Panc1 (cell line): ENCODE measurements around the gene MAPK14. TPM values are rescaled to one million over a fixed set of nuclear protein-coding genes. Genes with fewer than 3 reads are reported as not detected.

Source experiments
- ATAC-seq: fragments of 200-7000 bp; cut with Tn5 transposase; 2 replicates; pipeline ENCODE4 v1.9.1; 2020; ENCODE audit warnings: mild to moderate bottlenecking, moderate library complexity
- BruUV-seq: library from RNA; stranded (reverse); fragments of 400-500 nt; replicated peaks from 2 replicates; lab custom pipeline; 2021; lab: Mats Ljungman, UMichigan
- CTCF ChIA-PET: fragments of 300-600 bp; sonication (Branson Sonifier 250); formaldehyde crosslinking; loops from one replicate; lab custom pipeline; 2022; ENCODE audit warnings: antibody characterized with exemption; lab: Charles Lee
- POLR2A ChIA-PET: fragments of 300-600 bp; sonication (Branson Sonifier 250); formaldehyde crosslinking; loops from one replicate; lab custom pipeline; 2022; ENCODE audit warnings: antibody characterized with exemption; lab: Charles Lee
- DNase-seq: peaks from one replicate; pipeline ENCODE4 v3.0.0-alpha.2; 2010; ENCODE audit warnings: low read depth, low spot score
- H3K27ac ChIP-seq: 2 replicates; pipeline ENCODE4 v1.5.1; 2011; ENCODE audit warnings: mild to moderate bottlenecking, low read length, inconsistent platforms
- H3K27me3 ChIP-seq: fragments of 200-500 bp; sonication (Bioruptor generic); 2 replicates; pipeline ENCODE4 v1.6.0; 2014; ENCODE audit warnings: low read length, inconsistent platforms; ENCODE audit not compliant: control insufficient read depth, insufficient read depth
- H3K36me3 ChIP-seq: fragments of 200-500 bp; sonication (Bioruptor generic); 2 replicates; pipeline ENCODE4 v1.5.1; 2014; ENCODE audit warnings: inconsistent platforms, mild to moderate bottlenecking, low read length, moderate library complexity; ENCODE audit not compliant: control insufficient read depth, insufficient read depth
- H3K4me1 ChIP-seq: 2 replicates; pipeline ENCODE4 v1.5.1; 2011; ENCODE audit warnings: inconsistent platforms, mild to moderate bottlenecking, low read length, moderate library complexity; ENCODE audit not compliant: control insufficient read depth, insufficient read depth
- H3K4me3 ChIP-seq, 2 experiments: 2 replicates each; pipeline ENCODE4 v1.5.1; 2011 to 2012; ENCODE audit warnings: low read depth in 2 of 2, low read length in 2 of 2, mild to moderate bottlenecking in 2 of 2, inconsistent platforms in 1 of 2, moderate library complexity in 1 of 2
- H3K9me3 ChIP-seq: fragments of 200-500 bp; sonication (Bioruptor generic); 2 replicates; pipeline ENCODE4 v1.5.1; 2014; ENCODE audit warnings: low read depth, mild to moderate bottlenecking, inconsistent platforms, low read length, moderate library complexity; ENCODE audit not compliant: control insufficient read depth, insufficient read depth
- POLR2AphosphoS5 ChIP-seq: IDR thresholded peaks from 2 replicates; pipeline ENCODE4 v1.6.1; 2012; ENCODE audit warnings: mild to moderate bottlenecking, low read depth, low read length, moderate library complexity
- SIN3A ChIP-seq: IDR thresholded peaks from 2 replicates; pipeline ENCODE4 v1.6.1; 2012; ENCODE audit warnings: low read depth, mild to moderate bottlenecking, low read length, moderate library complexity, borderline replicate concordance; ENCODE audit not compliant: insufficient read depth
- TCF7L2 ChIP-seq: IDR thresholded peaks from 2 replicates; pipeline ENCODE4 v1.6.1; 2011; ENCODE audit warnings: mild to moderate bottlenecking, low read depth, low read length, inconsistent platforms
- in situ Hi-C: cut with HindIII; loops from 2 replicates; pipeline ENCODE4 v1.10.0; 2016; ENCODE audit warnings: low sequenced_read_pairs, low pct_unique_long_range_greater_than_20kb
- intact Hi-C: fragments of 100-400 bp; cut with micrococcal nuclease; formaldehyde crosslinking; loops from one replicate; pipeline ENCODE4 v1.10.0; 2022; ENCODE audit not compliant: unreplicated experiment
- total RNA-seq: library from RNA; stranded (reverse); gene quantifications from one replicate; pipeline ENCODE4 v1.2.1, GENCODE V29; 2021; ENCODE audit not compliant: unreplicated experiment
- TF ChIP-seq, protein P1 (sequence below): fragments of 450-650 bp; IDR thresholded peaks from 2 replicates; pipeline ENCODE4 v1.5.1; 2017; ENCODE audit warnings: mild to moderate bottlenecking

Gene MAPK14
- total RNA-seq, 1 experiment from 2014 or later = 42.3 TPM

DNA sequence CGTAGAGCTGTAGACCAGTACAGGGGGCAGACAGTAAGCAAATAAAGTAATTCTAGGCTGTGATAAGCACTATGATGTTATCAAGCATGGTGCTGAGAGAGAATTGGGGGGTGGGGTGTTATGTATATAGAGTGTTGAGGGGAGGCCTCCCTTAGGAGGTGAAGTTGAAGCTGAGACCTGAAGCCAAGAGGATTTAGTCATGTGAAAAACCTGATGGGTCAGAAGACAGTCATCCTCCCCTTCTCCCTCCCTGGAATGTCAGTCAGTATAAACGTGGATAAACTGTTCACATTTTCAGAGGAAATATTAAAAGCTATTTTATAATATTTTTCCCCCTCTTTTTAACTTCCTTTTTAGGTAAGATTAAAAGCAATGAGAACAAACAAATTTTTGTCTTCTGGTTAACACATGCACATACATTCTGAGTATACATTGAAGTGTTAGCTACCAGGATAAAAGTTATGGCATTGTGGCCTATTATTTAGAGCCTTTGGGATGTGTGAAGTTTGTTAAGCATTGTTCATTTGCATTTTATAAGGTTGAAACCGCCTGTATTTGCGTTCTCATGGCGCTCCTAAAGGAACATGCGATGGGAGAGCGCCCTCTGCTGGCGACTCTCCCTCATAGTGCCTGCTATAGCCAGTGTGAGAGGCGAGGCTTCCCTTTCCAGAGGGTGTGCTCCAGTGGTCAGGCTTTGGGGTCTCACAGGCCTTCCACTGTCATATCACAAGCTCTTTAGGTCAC lies 67.3 kb downstream of the MAPK14 start:
- ChIA-PET CTCF (interaction anchor here (0.5 to 1.3 kb wide), 6 partner anchors 21 to 259 kb away, joined by 3 to 11 read pairs (median 4); partner anchors contain the start of gene MAPK14), POLR2A (interaction anchor here (0.5 kb wide), 1 partner anchor 69 kb away, joined by 3 read pairs; no protein-coding TSS in a partner anchor)
- H3K36me3 ChIP-seq = 0 out of 2 replicates have a peak, but pooled peaks cover 3% of the 10 kb centered on the region
- no peak overlapping the region for H3K4me3 ChIP-seq
- no peaks in the 10 kb centered on the region for H3K9me3 ChIP-seq
- BruUV-seq = no TSS peak
- ATAC-seq (peak; percentile 98), DNase-seq (peak; percentile 42)
- H3K27me3 ChIP-seq = no peaks in the 10 kb centered on the region
- no peak overlapping the region for H3K27ac ChIP-seq
- no peak for TF ChIP-seq SIN3A
- TF ChIP-seq, protein P1, sequence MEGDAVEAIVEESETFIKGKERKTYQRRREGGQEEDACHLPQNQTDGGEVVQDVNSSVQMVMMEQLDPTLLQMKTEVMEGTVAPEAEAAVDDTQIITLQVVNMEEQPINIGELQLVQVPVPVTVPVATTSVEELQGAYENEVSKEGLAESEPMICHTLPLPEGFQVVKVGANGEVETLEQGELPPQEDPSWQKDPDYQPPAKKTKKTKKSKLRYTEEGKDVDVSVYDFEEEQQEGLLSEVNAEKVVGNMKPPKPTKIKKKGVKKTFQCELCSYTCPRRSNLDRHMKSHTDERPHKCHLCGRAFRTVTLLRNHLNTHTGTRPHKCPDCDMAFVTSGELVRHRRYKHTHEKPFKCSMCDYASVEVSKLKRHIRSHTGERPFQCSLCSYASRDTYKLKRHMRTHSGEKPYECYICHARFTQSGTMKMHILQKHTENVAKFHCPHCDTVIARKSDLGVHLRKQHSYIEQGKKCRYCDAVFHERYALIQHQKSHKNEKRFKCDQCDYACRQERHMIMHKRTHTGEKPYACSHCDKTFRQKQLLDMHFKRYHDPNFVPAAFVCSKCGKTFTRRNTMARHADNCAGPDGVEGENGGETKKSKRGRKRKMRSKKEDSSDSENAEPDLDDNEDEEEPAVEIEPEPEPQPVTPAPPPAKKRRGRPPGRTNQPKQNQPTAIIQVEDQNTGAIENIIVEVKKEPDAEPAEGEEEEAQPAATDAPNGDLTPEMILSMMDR = peak; percentile 96
- H3K4me1 ChIP-seq = peaks cover 3% of the 10 kb centered on the region; the same call in 1 of the 2 replicates
- in situ Hi-C loops = no loop called here
- intact Hi-C loops = loop anchor here (2.0 kb wide), 1 partner anchor 68 kb away; the partner anchor contains the start of gene MAPK14

DNA sequence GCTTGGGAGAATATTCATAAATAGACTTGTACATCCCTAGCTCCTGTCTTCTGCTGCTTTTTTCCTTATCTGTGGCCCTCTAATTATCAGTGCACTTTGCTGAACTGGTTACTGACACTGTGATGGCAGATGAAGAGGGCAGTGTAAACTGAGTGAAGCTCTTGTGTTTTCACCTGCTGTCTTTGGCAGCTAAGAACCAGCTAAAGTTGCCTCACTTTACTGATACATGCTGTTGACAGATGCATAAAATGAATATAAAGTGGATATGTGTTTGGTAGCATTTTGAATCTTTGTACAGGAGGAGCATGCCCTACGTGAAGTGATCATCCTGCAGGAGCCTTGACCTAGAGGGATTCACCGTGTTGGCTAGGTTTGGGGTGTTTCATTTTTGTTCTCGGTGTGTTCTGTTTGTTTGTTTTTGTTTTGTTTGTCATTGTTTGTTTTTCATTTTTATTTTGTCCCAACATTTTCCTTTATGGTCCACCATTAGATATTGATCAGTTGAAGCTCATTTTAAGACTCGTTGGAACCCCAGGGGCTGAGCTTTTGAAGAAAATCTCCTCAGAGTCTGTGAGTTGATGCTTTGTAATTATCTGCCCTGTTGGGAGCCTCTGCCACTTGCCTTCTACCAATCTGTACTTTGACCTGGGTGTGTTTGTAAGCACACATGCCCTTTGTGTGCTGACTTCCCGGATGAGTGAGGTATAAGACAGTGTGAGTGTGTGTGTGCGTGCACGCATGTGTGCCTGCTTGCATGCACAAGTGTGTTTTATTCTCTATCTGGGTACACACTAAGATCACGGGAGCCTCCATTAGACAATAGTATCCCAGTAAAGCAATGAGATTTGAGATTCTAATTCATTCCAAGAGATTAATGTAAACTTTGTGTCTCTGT lies 68.1 kb downstream of the MAPK14 start:
- Histone ChIP-seq H3K9me3 (no peaks in the 10 kb centered on the region), H3K4me3 (no peak overlapping the region), H3K36me3 (0 out of 2 replicates have a peak, but pooled peaks cover 3% of the 10 kb centered on the region), H3K27me3 (no peaks in the 10 kb centered on the region), H3K27ac (no peak overlapping the region), H3K4me1 (peaks cover 3% of the 10 kb centered on the region; the same call in 1 of the 2 replicates)
- ChIA-PET POLR2A (no interaction called here), CTCF (interaction anchor here (0.5 to 1.3 kb wide), 3 partner anchors 68 to 182 kb away, joined by 3 to 4 read pairs (median 3); partner anchors contain the start of gene MAPK14)
- in situ Hi-C loops = no loop called here
- ATAC-seq = peak; percentile 57
- DNase-seq = no peak
- BruUV-seq = no TSS peak
- TF ChIP-seq SIN3A (no peak), POLR2AphosphoS5 (no peak), TCF7L2 (no peak)
- TF ChIP-seq, protein P1 = peak; percentile 56
- intact Hi-C loops = loop anchor here (2.0 kb wide), 1 partner anchor 69 kb away; the partner anchor contains the start of gene MAPK14
